Mucosa of descending colon (tissue), 3 donors: ENCODE data around the gene PNLIPRP1. TPM values are rescaled to one million over a fixed set of nuclear protein-coding genes. Genes with fewer than 3 reads are reported as not detected.

Experiments used
- ATAC-seq: fragments of 200-7000 bp; cut with Tn5 transposase; one replicate; pipeline ENCODE4 v1.9.1; 2020; ENCODE audit warnings: mild to moderate bottlenecking, moderate library complexity
- DNase-seq, 3 donors: peaks; one replicate each; pipeline ENCODE4 v3.0.0-alpha.2; 2020
- H3K36me3 ChIP-seq: fragments of 200-600 bp; one replicate; pipeline ENCODE4 v1.8.0; 2021; ENCODE audit warnings: low read depth, mild to moderate bottlenecking
- H3K4me1 ChIP-seq: fragments of 200-600 bp; one replicate; pipeline ENCODE4 v1.8.0; 2021; ENCODE audit warnings: low read depth, mild to moderate bottlenecking
- H3K4me3 ChIP-seq: fragments of 200-600 bp; one replicate; pipeline ENCODE4 v1.8.0; 2021; ENCODE audit warnings: mild to moderate bottlenecking
- H3K9me3 ChIP-seq: fragments of 200-600 bp; one replicate; pipeline ENCODE4 v1.8.0; 2021; ENCODE audit warnings: mild to moderate bottlenecking
- intact Hi-C, 2 donors: fragments of 100-400 bp; cut with DNase I in 1 of 2; cut with micrococcal nuclease in 1 of 2; formaldehyde crosslinking; loops; one replicate each; pipeline versions ENCODE4 v1.11.0 to v1.11.1; 2022; cut with DNase I, micrococcal nuclease
- total RNA-seq, 3 donors: library from RNA; stranded (reverse); fragmentation: NEBNext Ultra II Directional in 2 of 3; extraction: Animal tissue kit (Norgen Biotek cat#: 25700) in 2 of 3; gene quantifications; one replicate each; pipeline versions ENCODE4 v1.2.1 to v1.2.4, GENCODE V29; 2021 to 2023
- TF ChIP-seq, protein P1 (sequence below): fragments of 200-600 bp; IDR thresholded peaks from one replicate; pipeline ENCODE4 v1.8.0; 2022; ENCODE audit warnings: antibody characterized with exemption, mild to moderate bottlenecking
- donor health status: DM: no; HTN: no; CAD: no; lungs with moderate emphysema.
- donor health status: DM: no; HTN: no; CAD: no.
- donor health status: DM: no; HTN: yes; CAD: no.

PNLIPRP1 gene
- total RNA-seq, 3 donors from 2014 or later, result 0.75 TPM; not detected in 2

DNA sequence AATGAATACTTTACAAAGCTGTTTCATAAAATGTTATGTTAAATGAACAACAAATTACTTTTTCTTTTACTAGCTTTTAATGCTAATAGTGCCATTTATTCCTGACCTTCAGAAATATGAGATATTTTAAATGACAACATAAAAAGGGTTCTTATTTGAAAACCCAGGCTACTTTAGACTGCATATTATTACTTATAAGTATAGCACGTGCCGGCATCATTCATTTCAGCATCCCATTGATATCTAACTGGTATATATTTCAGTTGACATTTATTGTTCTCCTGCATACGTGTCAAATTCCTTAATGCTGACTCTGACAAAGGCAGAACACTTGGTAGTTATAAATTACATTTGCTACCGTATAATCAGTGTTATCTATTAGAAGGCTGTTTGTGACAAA lies 65.3 kb downstream of the PNLIPRP1 start:
- DNase-seq, result no peak
- TF ChIP-seq, protein P1, sequence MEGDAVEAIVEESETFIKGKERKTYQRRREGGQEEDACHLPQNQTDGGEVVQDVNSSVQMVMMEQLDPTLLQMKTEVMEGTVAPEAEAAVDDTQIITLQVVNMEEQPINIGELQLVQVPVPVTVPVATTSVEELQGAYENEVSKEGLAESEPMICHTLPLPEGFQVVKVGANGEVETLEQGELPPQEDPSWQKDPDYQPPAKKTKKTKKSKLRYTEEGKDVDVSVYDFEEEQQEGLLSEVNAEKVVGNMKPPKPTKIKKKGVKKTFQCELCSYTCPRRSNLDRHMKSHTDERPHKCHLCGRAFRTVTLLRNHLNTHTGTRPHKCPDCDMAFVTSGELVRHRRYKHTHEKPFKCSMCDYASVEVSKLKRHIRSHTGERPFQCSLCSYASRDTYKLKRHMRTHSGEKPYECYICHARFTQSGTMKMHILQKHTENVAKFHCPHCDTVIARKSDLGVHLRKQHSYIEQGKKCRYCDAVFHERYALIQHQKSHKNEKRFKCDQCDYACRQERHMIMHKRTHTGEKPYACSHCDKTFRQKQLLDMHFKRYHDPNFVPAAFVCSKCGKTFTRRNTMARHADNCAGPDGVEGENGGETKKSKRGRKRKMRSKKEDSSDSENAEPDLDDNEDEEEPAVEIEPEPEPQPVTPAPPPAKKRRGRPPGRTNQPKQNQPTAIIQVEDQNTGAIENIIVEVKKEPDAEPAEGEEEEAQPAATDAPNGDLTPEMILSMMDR, result no peak
- intact Hi-C loops, result no loop called here
- Histone ChIP-seq H3K36me3 (no peaks in the 10 kb centered on the region), H3K9me3 (no peaks in the 10 kb centered on the region), H3K4me3 (no peak overlapping the region), H3K4me1 (no peaks in the 10 kb centered on the region)
- no peak for ATAC-seq

DNA sequence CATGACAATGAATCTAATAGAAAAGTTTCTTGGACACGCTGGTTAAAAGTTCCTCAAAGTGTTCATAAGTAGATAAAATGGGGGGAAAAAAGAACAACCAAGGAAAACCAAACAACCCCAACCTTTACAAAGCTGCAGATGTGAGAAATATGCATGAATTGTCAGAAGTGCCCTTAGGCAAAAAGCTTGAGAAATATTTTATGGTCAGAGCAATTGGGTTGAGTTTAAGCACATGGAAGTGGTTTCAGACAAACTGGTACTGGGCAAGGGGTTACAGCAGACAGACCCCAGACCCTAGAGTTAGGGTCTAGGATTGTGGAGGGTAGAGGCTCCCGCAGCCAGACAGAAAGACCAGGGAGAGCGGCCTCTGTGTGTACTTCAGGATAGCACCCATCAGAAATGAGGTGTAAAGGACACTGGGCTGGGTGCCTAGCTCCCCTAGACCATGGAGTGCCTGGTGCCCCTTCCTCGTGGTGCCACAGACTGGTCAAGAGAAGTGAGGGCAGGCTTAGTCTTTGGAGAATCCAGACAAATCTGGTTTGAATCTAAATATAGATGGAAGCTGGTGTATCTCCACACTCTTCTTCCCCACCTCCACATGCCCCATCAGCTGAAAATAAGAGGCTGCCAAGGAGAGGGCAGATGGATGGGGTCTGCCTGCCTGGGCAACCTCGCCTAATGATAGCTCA lies 67.2 kb downstream of the PNLIPRP1 start:
- H3K9me3 ChIP-seq, result no peaks in the 10 kb centered on the region
- H3K36me3 ChIP-seq, result no peaks in the 10 kb centered on the region
- no peak for DNase-seq
- ATAC-seq, result no peak
- intact Hi-C loops, result no loop called here
- no peaks in the 10 kb centered on the region for H3K4me1 ChIP-seq
- no peak overlapping the region for H3K4me3 ChIP-seq
- TF ChIP-seq, protein P1, result no peak

Other genes with a start within 250 kb of the PNLIPRP1 start
- under 1 TPM in 1 of 3 donors, not detected in 2; 0.28 TPM for gene PNLIPRP3, start 163.1 kb upstream of the PNLIPRP1 start, total RNA-seq
- gene PNLIP, start 45.0 kb upstream of the PNLIPRP1 start, total RNA-seq, result not detected
- 1 to 10 TPM; 2.8 to 8.9 (median 2.8) TPM for gene PNLIPRP2, start 30.0 kb downstream of the PNLIPRP1 start, total RNA-seq
- gene HSPA12A, start 151.6 kb downstream of the PNLIPRP1 start, total RNA-seq, result 10 to 100 TPM in 1 of 3 donors, 1 to 10 TPM in 2; 7.7 to 20.6 (median 8.8) TPM